OCI-LY7 (cell line): ENCODE results near the gene ZKSCAN5. TPM values are rescaled to one million over a fixed set of nuclear protein-coding genes. Genes with fewer than 3 reads are reported as not detected.
A peak's percentile ranks its signal among the peaks of the same experiment; 100 is the strongest.

Source experiments
- Bru-seq: library from RNA; stranded (reverse); fragments of 400-500 nt; gene quantifications from one replicate; lab custom pipeline; 2021; lab: Mats Ljungman, UMichigan
- BruChase-seq, 2 experiments: library from RNA; stranded (reverse); fragments of 400-500 nt; gene quantifications; one replicate each; lab custom pipeline; 2021; lab: Mats Ljungman, UMichigan
- BruUV-seq: library from RNA; stranded (reverse); fragments of 400-500 nt; replicated peaks from 2 replicates; lab custom pipeline; 2021; lab: Mats Ljungman, UMichigan
- CTCF ChIA-PET: fragments of 300-600 bp; sonication (Branson Sonifier 250); formaldehyde crosslinking; loops from one replicate; lab custom pipeline; 2022; ENCODE audit warnings: antibody characterized with exemption; ENCODE audit not compliant: unreplicated experiment; lab: Charles Lee
- POLR2A ChIA-PET: fragments of 300-600 bp; sonication (Branson Sonifier 250); formaldehyde crosslinking; loops from one replicate; lab custom pipeline; 2022; ENCODE audit warnings: antibody characterized with exemption; lab: Charles Lee
- DNase-seq: peaks from one replicate; pipeline ENCODE4 v3.0.0-alpha.2; 2015; ENCODE audit warnings: low spot score
- H2AFZ ChIP-seq: fragments of 200-600 bp; sonication (generic), shearing (Covaris generic); 2 replicates; pipeline ENCODE4 v1.6.1; 2014; ENCODE audit warnings: mild to moderate bottlenecking, antibody characterized with exemption, low read length, moderate library complexity
- H3K27ac ChIP-seq: fragments of 200-600 bp; sonication (generic); 2 replicates; pipeline ENCODE4 v1.5.1; 2014; ENCODE audit warnings: mixed run types, low read depth, mild to moderate bottlenecking, moderate library complexity, low read length, inconsistent platforms; ENCODE audit not compliant: poor library complexity, severe bottlenecking
- H3K36me3 ChIP-seq: fragments of 200-600 bp; sonication (generic); 2 replicates; pipeline ENCODE4 v1.6.1; 2014; ENCODE audit warnings: mild to moderate bottlenecking, antibody characterized with exemption, low read length, moderate library complexity, mixed read lengths; ENCODE audit not compliant: insufficient read depth
- H3K4me1 ChIP-seq: fragments of 200-600 bp; sonication (generic); 2 replicates; pipeline ENCODE4 v1.5.1; 2014; ENCODE audit warnings: mild to moderate bottlenecking, low read length; ENCODE audit not compliant: insufficient read depth, poor library complexity, severe bottlenecking
- H3K4me2 ChIP-seq: fragments of 200-600 bp; sonication (generic); 2 replicates; pipeline ENCODE4 v1.6.1; 2014; ENCODE audit warnings: mild to moderate bottlenecking, low read length
- H3K4me3 ChIP-seq: fragments of 200-600 bp; sonication (generic); 2 replicates; pipeline ENCODE4 v1.5.1; 2014; ENCODE audit warnings: mild to moderate bottlenecking, low read depth, low read length; ENCODE audit not compliant: poor library complexity, severe bottlenecking
- H3K79me2 ChIP-seq: fragments of 200-600 bp; sonication (generic); 2 replicates; pipeline ENCODE4 v1.6.1; 2016; ENCODE audit warnings: low read depth, mild to moderate bottlenecking, low read length, moderate library complexity, mixed read lengths; ENCODE audit not compliant: insufficient read depth
- H3K9me2 ChIP-seq: fragments of 200-600 bp; sonication (generic); 2 replicates; pipeline ENCODE4 v1.6.1; 2016; ENCODE audit warnings: mild to moderate bottlenecking, low read length, mixed read lengths; ENCODE audit not compliant: insufficient read depth
- H3K9me3 ChIP-seq: fragments of 200-600 bp; sonication (generic); 2 replicates; pipeline ENCODE4 v1.6.1; 2014; ENCODE audit warnings: mild to moderate bottlenecking, mixed run types, low read length, mixed read lengths
- H4K20me1 ChIP-seq: fragments of 200-600 bp; sonication (generic); 2 replicates; pipeline ENCODE4 v1.6.1; 2014; ENCODE audit warnings: mild to moderate bottlenecking, antibody characterized with exemption, low read length, moderate library complexity, mixed read lengths; ENCODE audit not compliant: insufficient read depth
- CTCF ChIP-seq: fragments of 200-600 bp; sonication (generic); conservative IDR thresholded peaks from 2 replicates; pipeline ENCODE4 v1.5.1; 2014; ENCODE audit warnings: mild to moderate bottlenecking, antibody characterized with exemption, low read length, moderate library complexity, mixed read lengths
- EZH2phosphoT487 ChIP-seq: fragments of 200-600 bp; sonication (generic); IDR thresholded peaks from 2 replicates; pipeline ENCODE4 v1.6.1; 2018; ENCODE audit warnings: low read depth, borderline replicate concordance, mild to moderate bottlenecking, mixed run types, antibody characterized with exemption, low read length, moderate library complexity, mixed read lengths
- intact Hi-C: fragments of 100-400 bp; cut with micrococcal nuclease; formaldehyde crosslinking; loops from one replicate; pipeline ENCODE4 v1.10.0; 2022; ENCODE audit not compliant: unreplicated experiment
- long read RNA-seq: library from polyadenylated mRNA; stranded (forward); transcript quantifications from one replicate; pipeline ENCODE4 v2.0.0, GENCODE V29; 2022
- total RNA-seq, 2 experiments: library from RNA; depleted of rRNA in 1 of 2; stranded (reverse); fragments of >200 nt in 1 of 2; shearing (Covaris generic) in 1 of 2; gene quantifications; 2 replicates each; pipeline ENCODE4 v1.2.3, GENCODE V29; 2014 to 2022

Gene ZKSCAN5
- total RNA-seq (2014; rRNA removed; shearing (Covaris generic)), result 11.4 and 12.2 TPM in 2 replicates
- 13.7 and 14.5 TPM in 2 replicates for total RNA-seq (2022)
- percentile 61 among the genes with signal in this experiment for Bru-seq, nascent RNA
- BruChase-seq, experiment 1, labeled RNA remaining after a 6-hour chase, result percentile 60 among the genes with signal in this experiment
- percentile 68 among the genes with signal in this experiment for BruChase-seq, experiment 2, labeled RNA remaining after a 2-hour chase
- long read RNA-seq, full-length matches to known transcripts, result 3 of 26 reads
- long read RNA-seq, partial matches to known transcripts, result 10 of 26 reads
- long read RNA-seq, other reads (novel, unspliced or antisense), result 13 of 26 reads

GRCh38 chr7:99504603-99505323, at the start of gene ZKSCAN5:
TSS of gene ZKSCAN5 (plus strand) at chr7:99504662. CDS start at chr7:99506045, 1,383 bp downstream.
- peaks cover 6% of the 10 kb centered on the region; the same call in 1 of the 2 replicates for H3K9me3 ChIP-seq
- intact Hi-C loops, result loop anchor here (2.0 kb wide), 1 partner anchor 54 kb away; the partner anchor contains the start of gene ZNF655
- no peaks in the 10 kb centered on the region for H3K9me2 ChIP-seq
- no peaks in the 10 kb centered on the region for H4K20me1 ChIP-seq
- H2AFZ ChIP-seq, result peak within 1 kb of the TSS; percentile 83
- H3K36me3 ChIP-seq, result no peaks in the 10 kb centered on the region; the same call in 1 of the 2 replicates
- H3K4me2 ChIP-seq, result peak within 1 kb of the TSS; percentile 90
- peak; percentile 96 for DNase-seq
- H3K27ac ChIP-seq, result peak within 1 kb of the TSS; percentile 73
- POLR2A ChIA-PET, result interaction anchor here (0.5 to 2.8 kb wide), 14 partner anchors 12 to 1240 kb away, joined by 3 to 20 read pairs (median 3); partner anchors contain the start of genes CPSF4, PTCD1, TRIM4 and ZNF655
- TF ChIP-seq EZH2phosphoT487 (no peak), CTCF (no peak)
- BruUV-seq, result no TSS peak
- peaks cover 36% of the 10 kb centered on the region for H3K79me2 ChIP-seq
- H3K4me3 ChIP-seq, result peak within 1 kb of the TSS; percentile 92
- CTCF ChIA-PET, result interaction anchor here (0.5 to 1.4 kb wide), 3 partner anchors 15 to 569 kb away, joined by 3 read pairs; no protein-coding TSS in a partner anchor
- H3K4me1 ChIP-seq, result peaks cover 18% of the 10 kb centered on the region

- no peak overlapping the region for H3K4me3 ChIP-seq
- BruUV-seq, result no TSS peak
- H3K27ac ChIP-seq, result no peak overlapping the region
- peaks cover 97% of the 10 kb centered on the region for H3K36me3 ChIP-seq
- no peaks in the 10 kb centered on the region for H3K9me2 ChIP-seq
- intact Hi-C loops, result no loop called here
- H4K20me1 ChIP-seq, result no peaks in the 10 kb centered on the region
- H3K9me3 ChIP-seq, result no peaks in the 10 kb centered on the region
- POLR2A ChIA-PET, result interaction anchor here (0.7 to 1.1 kb wide), 2 partner anchors 9 to 93 kb away, joined by 3 read pairs; no protein-coding TSS in a partner anchor
- no peak for TF ChIP-seq EZH2phosphoT487
- TF ChIP-seq CTCF, result no peak
- H2AFZ ChIP-seq, result no peak overlapping the region
- CTCF ChIA-PET, result no interaction called here
- H3K79me2 ChIP-seq, result peaks cover 23% of the 10 kb centered on the region
- no peak overlapping the region for H3K4me2 ChIP-seq
- H3K4me1 ChIP-seq, result no peaks in the 10 kb centered on the region
- DNase-seq, result no peak
Measured at GRCh38 chr7:99455874-99456273, 48.6 kb upstream of the ZKSCAN5 start.
